HepG2 (cell line): ENCODE measurements around the gene CCDC122. TPM values are rescaled to one million over a fixed set of nuclear protein-coding genes. Genes with fewer than 3 reads are reported as not detected.

Source experiments
- ATAC-seq: fragments of 200-7000 bp; cut with Tn5 transposase; 3 replicates; pipeline ENCODE4 v1.9.1; 2020; ENCODE audit warnings: mild to moderate bottlenecking, moderate library complexity
- Bru-seq: library from RNA; stranded (reverse); fragments of 400-500 nt; gene quantifications from one replicate; lab custom pipeline; 2021; lab: Mats Ljungman, UMichigan
- BruChase-seq, 2 experiments: library from RNA; stranded (reverse); fragments of 400-500 nt; gene quantifications; one replicate each; lab custom pipeline; 2021; lab: Mats Ljungman, UMichigan
- BruUV-seq: library from RNA; stranded (reverse); fragments of 400-500 nt; replicated peaks from 2 replicates; lab custom pipeline; 2021; lab: Mats Ljungman, UMichigan
- CTCF ChIA-PET: fragments of 300-600 bp; formaldehyde crosslinking; extraction: SDS; loops from one replicate; lab custom pipeline; 2021; ENCODE audit warnings: low total read pairs, inconsistent platforms, low intra/inter-chr PET ratio; lab: Yijun Ruan, JAX
- POLR2A ChIA-PET: fragments of 350-600 bp; sonication (Branson Sonifier 250); formaldehyde crosslinking; loops from one replicate; lab custom pipeline; 2020; ENCODE audit warnings: antibody characterized with exemption, inconsistent platforms; lab: Yijun Ruan, JAX
- DNase-seq: peaks from one replicate; pipeline ENCODE4 v3.0.0-alpha.2; 2015; ENCODE audit warnings: low spot score
- FAIRE-seq: peaks from 3 replicates; lab custom pipeline; 2011; peaks lifted over from hg19 to GRCh38; lab: Jason Lieb, UNC
- H2AFZ ChIP-seq: one replicate; pipeline ENCODE4 v1.6.1; 2011; ENCODE audit warnings: low read length, inconsistent platforms
- H3K27ac ChIP-seq: fragments of 300-600 bp; 3 replicates; pipeline ENCODE4 v1.8.0; 2011; ENCODE audit warnings: mixed run types, mild to moderate bottlenecking, mixed read lengths, low read length, inconsistent platforms; ENCODE audit not compliant: insufficient read depth; ENCODE audit errors: extremely low read length
- H3K27me3 ChIP-seq, 2 experiments: fragments of 200-600 bp in 1 of 2; 2 replicates in 1 of 2; 3 replicates in 1 of 2; pipeline versions ENCODE4 v1.6.0 to v1.8.0; 2011; ENCODE audit warnings: low read length in 2 of 2, mild to moderate bottlenecking in 2 of 2, moderate library complexity in 2 of 2, inconsistent platforms in 1 of 2; ENCODE audit not compliant: insufficient read depth in 2 of 2, control insufficient read depth in 1 of 2
- H3K36me3 ChIP-seq, 2 experiments: fragments of 200-600 bp in 1 of 2; replicated peaks in 1 of 2; 2 replicates in 1 of 2; 3 replicates in 1 of 2; pipeline versions ENCODE4 v1.5.1 to v1.8.0; 2011; ENCODE audit warnings: low read length in 2 of 2, inconsistent platforms in 1 of 2; ENCODE audit not compliant: insufficient read depth in 2 of 2, control insufficient read depth in 1 of 2
- H3K4me1 ChIP-seq: 2 replicates; pipeline ENCODE4 v1.5.1; 2012; ENCODE audit warnings: low read length, inconsistent platforms; ENCODE audit not compliant: insufficient read depth
- H3K4me2 ChIP-seq: 2 replicates; pipeline ENCODE4 v1.6.0; 2011; ENCODE audit warnings: low read depth, low read length, inconsistent platforms
- H3K4me3 ChIP-seq, 3 experiments: fragments of 200-600 bp in 1 of 3; sonication (generic), shearing (Covaris generic) in 1 of 3; replicated peaks in 1 of 3; 2 replicates each; pipeline ENCODE4 v1.5.1; 2011 to 2016; ENCODE audit warnings: low read length in 3 of 3, inconsistent platforms in 2 of 3, low read depth in 2 of 3, mild to moderate bottlenecking in 2 of 3, control low read depth in 1 of 3, mixed read lengths in 1 of 3; ENCODE audit not compliant: insufficient read depth in 1 of 3
- H3K79me2 ChIP-seq: one replicate; pipeline ENCODE4 v1.6.1; 2011; ENCODE audit warnings: low read length, inconsistent platforms; ENCODE audit not compliant: insufficient read depth
- H3K9ac ChIP-seq: 2 replicates; pipeline ENCODE4 v1.6.0; 2011; ENCODE audit warnings: mild to moderate bottlenecking, low read depth, low read length, inconsistent platforms; ENCODE audit not compliant: insufficient read depth
- H3K9me3 ChIP-seq: 2 replicates; pipeline ENCODE4 v1.5.1; 2012; ENCODE audit warnings: mild to moderate bottlenecking, low read length
- H4K20me1 ChIP-seq: 2 replicates; pipeline ENCODE4 v1.6.0; 2011; ENCODE audit warnings: inconsistent platforms, mild to moderate bottlenecking, low read length, moderate library complexity; ENCODE audit not compliant: insufficient read depth
- HNRNPUL1 ChIP-seq: fragments of 200-400 bp; formaldehyde crosslinking; IDR thresholded peaks from 2 replicates; pipeline ENCODE4 v1.6.1; 2017; ENCODE audit warnings: low read depth, mild to moderate bottlenecking, low read length, moderate library complexity
- HOXA9 ChIP-seq: sonication (generic); formaldehyde crosslinking; IDR thresholded peaks from 2 replicates; pipeline ENCODE4 v1.8.1; 2022; ENCODE audit warnings: missing genetic modification reagents, mild to moderate bottlenecking, moderate library complexity, borderline replicate concordance
- ZNF335 ChIP-seq: sonication (generic); formaldehyde crosslinking; IDR thresholded peaks from 2 replicates; pipeline ENCODE4 v1.4.0; 2020; ENCODE audit warnings: missing genetic modification reagents
- ZNF547 ChIP-seq: sonication (generic); formaldehyde crosslinking; IDR thresholded peaks from 2 replicates; pipeline ENCODE4 v1.5.1; 2020; ENCODE audit warnings: mild to moderate bottlenecking, missing genetic modification reagents
- ZNF670 ChIP-seq: sonication (generic); formaldehyde crosslinking; IDR thresholded peaks from 2 replicates; pipeline ENCODE4 v1.8.0; 2022; ENCODE audit warnings: mild to moderate bottlenecking, missing genetic modification reagents, borderline replicate concordance
- ZNF672 ChIP-seq: sonication (generic); formaldehyde crosslinking; IDR thresholded peaks from 2 replicates; pipeline ENCODE4 v1.8.1; 2022; ENCODE audit warnings: missing genetic modification reagents
- WGBS: methylation state at CpG from one replicate; pipeline ENCODE4 v1.1.6; 2017; ENCODE audit warnings: low lambda C conversion rate; 5-methylcytosine and 5-hydroxymethylcytosine counted together
- in situ Hi-C: cut with HindIII; loops from 2 replicates; pipeline ENCODE4 v1.10.0; 2017; ENCODE audit warnings: low pct_unique_long_range_greater_than_20kb; ENCODE audit not compliant: extremely low pct_ligation_motif_present
- intact Hi-C: fragments of 100-400 bp; cut with micrococcal nuclease; formaldehyde crosslinking; loops from one replicate; pipeline ENCODE4 v1.10.0; 2022; ENCODE audit not compliant: unreplicated experiment
- long read RNA-seq, 2 experiments: library from RNA in 1 of 2; library from polyadenylated mRNA in 1 of 2; stranded (forward) in 1 of 2; unstranded in 1 of 2; transcript quantifications; one replicate each; pipeline ENCODE4 v2.0.0, GENCODE V29; 2019 to 2022
- polyA minus RNA-seq, 3 experiments: library from RNA; depleted of rRNA, polyadenylated mRNA; stranded (reverse); fragments of >200 nt; gene quantifications; 2 replicates each; pipeline ENCODE4 v1.2.3, GENCODE V29; 2011; ENCODE audit warnings: low replicate concordance in 1 of 3
- polyA plus RNA-seq, 8 experiments: library from polyadenylated mRNA; depleted of rRNA in 3 of 8; stranded (reverse) in 7 of 8; unstranded in 1 of 8; fragments of >200 nt; fragmentation: Illumina TruSeq in 4 of 8; extraction: Trizol in 4 of 8; gene quantifications; 2 replicates each; pipeline versions ENCODE4 v1.2.1 to v1.2.3, GENCODE V29; 2011 to 2016; ENCODE audit warnings: low read depth in 4 of 8, missing spikeins in 1 of 8, mixed read lengths in 1 of 8; ENCODE audit not compliant: insufficient read depth in 1 of 8
- total RNA-seq, 5 experiments: library from RNA; depleted of rRNA; stranded (reverse); fragments of >200 nt; fragmentation: Illumina TruSeq; extraction: Trizol; gene quantifications; 2 replicates each; pipeline ENCODE4 v1.2.3, GENCODE V29; 2016; ENCODE audit warnings: low read depth in 1 of 5
- TF ChIP-seq, protein P1 (sequence below): sonication (generic); formaldehyde crosslinking; IDR thresholded peaks from 2 replicates; pipeline ENCODE4 v1.4.0; 2020; ENCODE audit warnings: mild to moderate bottlenecking, missing genetic modification reagents, borderline replicate concordance
- TF ChIP-seq, protein P2 (sequence below): sonication (generic); formaldehyde crosslinking; IDR thresholded peaks from 2 replicates; pipeline ENCODE4 v1.9.0; 2022; ENCODE audit warnings: low read depth, missing genetic modification reagents
- TF ChIP-seq, protein P3 (sequence below): sonication (generic); formaldehyde crosslinking; IDR thresholded peaks from 2 replicates; pipeline ENCODE4 v1.4.0; 2020; ENCODE audit warnings: mild to moderate bottlenecking, missing genetic modification reagents

Gene CCDC122
- 3.5 and 5.1 TPM in 2 replicates for total RNA-seq (2016; rRNA removed; fragmentation: Illumina TruSeq; extraction: Trizol)
- 2.3 and 2.7 TPM in 2 replicates for total RNA-seq (2016; cell fraction: cytosol; rRNA removed; fragmentation: Illumina TruSeq; extraction: Trizol; ENCODE audit: low read depth)
- 3.3 and 4.6 TPM in 2 replicates for total RNA-seq (2016; cell fraction: insoluble cytoplasmic fraction; rRNA removed; fragmentation: Illumina TruSeq; extraction: Trizol)
- total RNA-seq (2016; cell fraction: membrane; rRNA removed; fragmentation: Illumina TruSeq; extraction: Trizol) = 2.4 and 4.3 TPM in 2 replicates
- 4.2 and 8.5 TPM in 2 replicates for total RNA-seq (2016; cell fraction: nucleus; rRNA removed; fragmentation: Illumina TruSeq; extraction: Trizol)
- 0.32 and 0.37 TPM in 2 replicates for polyA plus RNA-seq (2011; rRNA removed)
- polyA plus RNA-seq (2011; cell fraction: cytosol; rRNA removed) = 0.09 and 0.33 TPM in 2 replicates
- 0.51 and 4.2 TPM in 2 replicates for polyA plus RNA-seq (2011; cell fraction: nucleus; rRNA removed)
- 2.1 and 3.6 TPM in 2 replicates for polyA plus RNA-seq (2012)
- 1.3 TPM in 2 replicates for polyA plus RNA-seq (2016; cell fraction: cytosol; fragmentation: Illumina TruSeq; extraction: Trizol; ENCODE audit: low read depth)
- polyA plus RNA-seq (2016; cell fraction: insoluble cytoplasmic fraction; fragmentation: Illumina TruSeq; extraction: Trizol; ENCODE audit: low read depth) = 4.7 and 5.6 TPM in 2 replicates
- 2.0 and 4.1 TPM in 2 replicates for polyA plus RNA-seq (2016; cell fraction: membrane; fragmentation: Illumina TruSeq; extraction: Trizol; ENCODE audit: low read depth)
- polyA plus RNA-seq (2016; cell fraction: nucleus; fragmentation: Illumina TruSeq; extraction: Trizol; ENCODE audit: insufficient read depth, low read depth) = 5.6 and 6.8 TPM in 2 replicates
- polyA minus RNA-seq (2011; rRNA and poly(A)+ RNA removed; ENCODE audit: low replicate concordance) = 0.36 and 2.0 TPM in 2 replicates
- 0.59 and 2.5 TPM in 2 replicates for polyA minus RNA-seq (2011; cell fraction: cytosol; rRNA and poly(A)+ RNA removed)
- 3.2 and 6.8 TPM in 2 replicates for polyA minus RNA-seq (2011; cell fraction: nucleus; rRNA and poly(A)+ RNA removed)
- percentile 53 among the genes with signal in this experiment for Bru-seq, nascent RNA
- percentile 43 among the genes with signal in this experiment for BruChase-seq, experiment 1, labeled RNA remaining after a 6-hour chase
- BruChase-seq, experiment 2, labeled RNA remaining after a 2-hour chase = percentile 53 among the genes with signal in this experiment
- long read RNA-seq, experiment 1, partial matches to known transcripts = 0 of 2 reads
- long read RNA-seq, experiment 1, other reads (novel, unspliced or antisense) = 1 of 2 reads
- long read RNA-seq, experiment 2, partial matches to known transcripts = 2 of 9 reads
- long read RNA-seq, experiment 2, other reads (novel, unspliced or antisense) = 7 of 9 reads

DNA sequence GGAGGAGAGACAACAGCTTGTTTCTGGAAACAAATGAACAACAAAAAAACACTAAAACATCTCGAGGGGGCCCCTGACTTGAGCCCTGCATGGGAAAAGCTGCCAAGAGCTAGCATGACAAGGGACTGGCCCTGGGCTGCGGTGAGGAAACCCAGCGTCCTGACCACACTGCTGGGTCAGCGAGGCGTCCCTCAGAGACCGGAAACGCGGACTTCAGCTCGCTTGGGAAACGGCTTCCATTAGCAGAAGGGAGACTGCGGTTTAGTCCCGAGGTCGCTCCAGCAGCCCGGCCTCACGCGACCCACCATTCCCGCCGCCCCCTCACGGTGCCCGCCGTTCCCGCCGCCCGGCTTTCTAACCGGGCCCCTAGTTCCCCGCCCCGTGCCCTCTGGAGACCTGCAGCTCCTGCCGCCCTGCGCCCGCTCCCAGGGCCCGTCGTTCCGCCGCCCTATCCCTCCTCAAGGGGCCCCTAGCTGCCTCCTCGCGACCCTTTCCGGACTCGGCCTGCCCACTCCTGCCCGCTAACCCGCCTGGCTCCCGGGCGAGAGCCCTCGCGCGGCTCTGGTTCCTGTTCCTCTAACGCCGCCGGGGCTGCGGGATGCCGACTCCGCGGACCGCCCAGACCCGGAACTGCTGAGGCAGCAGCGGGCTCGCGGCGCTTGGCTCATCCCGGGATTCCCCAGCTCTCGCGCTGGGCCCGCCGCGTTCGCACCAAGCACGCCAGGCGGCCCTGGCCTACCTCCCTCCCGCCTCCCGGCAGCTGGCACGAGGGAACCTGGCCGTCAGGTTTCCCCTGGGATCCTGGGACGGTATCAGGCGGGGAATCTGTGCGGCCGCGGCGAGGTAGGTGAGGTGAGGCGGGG, at the start of gene CCDC122:
Gene CCDC122, minus strand, starts transcription at position 849 of the 863 bp plus-strand sequence. CDS start 10,364 bp downstream, outside the sequence.
- 3% methylated on average over 15 of the region's 78 CpGs for WGBS
- intact Hi-C loops = no loop called here
- Histone ChIP-seq H3K27me3 (peaks cover 0 to 2% of the 10 kb centered on the region in 2 experiments; a peak in 2 of 5 replicates), H3K4me1 (peaks cover 20% of the 10 kb centered on the region), H3K4me2 (peak within 1 kb of the TSS; percentile 83), H3K36me3 (no peaks in the 10 kb centered on the region), H3K27ac (peak within 1 kb of the TSS; percentile 61), H3K9ac (peak within 1 kb of the TSS; percentile 85), H3K9me3 (no peaks in the 10 kb centered on the region), H3K79me2 (no peaks in the 10 kb centered on the region), H3K4me3 (peak within 1 kb of the TSS; percentile 73 to 83 (median 81)), H4K20me1 (no peaks in the 10 kb centered on the region), H2AFZ (peak within 1 kb of the TSS; percentile 3)
- TSS peak; percentile 62 for BruUV-seq
- DNase-seq = peak; percentile 38
- in situ Hi-C loops = no loop called here
- CTCF ChIA-PET = no interaction called here
- POLR2A ChIA-PET = interaction anchor here (1.1 to 2.3 kb wide), 4 partner anchors 31 to 558 kb away, joined by 3 to 9 read pairs (median 6); no protein-coding TSS in a partner anchor
- ATAC-seq = peak; percentile 97
- FAIRE-seq = no peak
- TF ChIP-seq HNRNPUL1 (no peak), ZNF670 (CRISPR knock-in tag) (no peak), ZNF672 (CRISPR knock-in tag) (0 out of 2 replicates have a peak, but pooled peaks have one; percentile 32), ZNF335 (CRISPR knock-in tag) (no peak), ZNF547 (peak; percentile 96), HOXA9 (CRISPR knock-in tag) (peak; percentile 96)
- TF ChIP-seq, protein P1, sequence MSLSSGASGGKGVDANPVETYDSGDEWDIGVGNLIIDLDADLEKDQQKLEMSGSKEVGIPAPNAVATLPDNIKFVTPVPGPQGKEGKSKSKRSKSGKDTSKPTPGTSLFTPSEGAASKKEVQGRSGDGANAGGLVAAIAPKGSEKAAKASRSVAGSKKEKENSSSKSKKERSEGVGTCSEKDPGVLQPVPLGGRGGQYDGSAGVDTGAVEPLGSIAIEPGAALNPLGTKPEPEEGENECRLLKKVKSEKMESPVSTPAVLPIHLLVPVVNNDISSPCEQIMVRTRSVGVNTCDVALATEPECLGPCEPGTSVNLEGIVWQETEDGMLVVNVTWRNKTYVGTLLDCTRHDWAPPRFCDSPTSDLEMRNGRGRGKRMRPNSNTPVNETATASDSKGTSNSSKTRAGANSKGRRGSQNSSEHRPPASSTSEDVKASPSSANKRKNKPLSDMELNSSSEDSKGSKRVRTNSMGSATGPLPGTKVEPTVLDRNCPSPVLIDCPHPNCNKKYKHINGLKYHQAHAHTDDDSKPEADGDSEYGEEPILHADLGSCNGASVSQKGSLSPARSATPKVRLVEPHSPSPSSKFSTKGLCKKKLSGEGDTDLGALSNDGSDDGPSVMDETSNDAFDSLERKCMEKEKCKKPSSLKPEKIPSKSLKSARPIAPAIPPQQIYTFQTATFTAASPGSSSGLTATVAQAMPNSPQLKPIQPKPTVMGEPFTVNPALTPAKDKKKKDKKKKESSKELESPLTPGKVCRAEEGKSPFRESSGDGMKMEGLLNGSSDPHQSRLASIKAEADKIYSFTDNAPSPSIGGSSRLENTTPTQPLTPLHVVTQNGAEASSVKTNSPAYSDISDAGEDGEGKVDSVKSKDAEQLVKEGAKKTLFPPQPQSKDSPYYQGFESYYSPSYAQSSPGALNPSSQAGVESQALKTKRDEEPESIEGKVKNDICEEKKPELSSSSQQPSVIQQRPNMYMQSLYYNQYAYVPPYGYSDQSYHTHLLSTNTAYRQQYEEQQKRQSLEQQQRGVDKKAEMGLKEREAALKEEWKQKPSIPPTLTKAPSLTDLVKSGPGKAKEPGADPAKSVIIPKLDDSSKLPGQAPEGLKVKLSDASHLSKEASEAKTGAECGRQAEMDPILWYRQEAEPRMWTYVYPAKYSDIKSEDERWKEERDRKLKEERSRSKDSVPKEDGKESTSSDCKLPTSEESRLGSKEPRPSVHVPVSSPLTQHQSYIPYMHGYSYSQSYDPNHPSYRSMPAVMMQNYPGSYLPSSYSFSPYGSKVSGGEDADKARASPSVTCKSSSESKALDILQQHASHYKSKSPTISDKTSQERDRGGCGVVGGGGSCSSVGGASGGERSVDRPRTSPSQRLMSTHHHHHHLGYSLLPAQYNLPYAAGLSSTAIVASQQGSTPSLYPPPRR (CRISPR knock-in tag) = no peak
- TF ChIP-seq, protein P2, sequence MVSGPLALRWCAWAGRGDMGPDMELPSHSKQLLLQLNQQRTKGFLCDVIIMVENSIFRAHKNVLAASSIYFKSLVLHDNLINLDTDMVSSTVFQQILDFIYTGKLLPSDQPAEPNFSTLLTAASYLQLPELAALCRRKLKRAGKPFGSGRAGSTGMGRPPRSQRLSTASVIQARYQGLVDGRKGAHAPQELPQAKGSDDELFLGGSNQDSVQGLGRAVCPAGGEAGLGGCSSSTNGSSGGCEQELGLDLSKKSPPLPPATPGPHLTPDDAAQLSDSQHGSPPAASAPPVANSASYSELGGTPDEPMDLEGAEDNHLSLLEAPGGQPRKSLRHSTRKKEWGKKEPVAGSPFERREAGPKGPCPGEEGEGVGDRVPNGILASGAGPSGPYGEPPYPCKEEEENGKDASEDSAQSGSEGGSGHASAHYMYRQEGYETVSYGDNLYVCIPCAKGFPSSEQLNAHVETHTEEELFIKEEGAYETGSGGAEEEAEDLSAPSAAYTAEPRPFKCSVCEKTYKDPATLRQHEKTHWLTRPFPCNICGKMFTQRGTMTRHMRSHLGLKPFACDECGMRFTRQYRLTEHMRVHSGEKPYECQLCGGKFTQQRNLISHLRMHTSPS (CRISPR knock-in tag) = no peak; the same call in 1 of the 2 replicates
- TF ChIP-seq, protein P3, sequence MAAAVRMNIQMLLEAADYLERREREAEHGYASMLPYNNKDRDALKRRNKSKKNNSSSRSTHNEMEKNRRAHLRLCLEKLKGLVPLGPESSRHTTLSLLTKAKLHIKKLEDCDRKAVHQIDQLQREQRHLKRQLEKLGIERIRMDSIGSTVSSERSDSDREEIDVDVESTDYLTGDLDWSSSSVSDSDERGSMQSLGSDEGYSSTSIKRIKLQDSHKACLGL (CRISPR knock-in tag) = peak; percentile 84
